Measurements from ENCODE around the gene ARHGEF33. TPM values are rescaled to one million over a fixed set of nuclear protein-coding genes. Genes with fewer than 3 reads are reported as not detected.

Gene ARHGEF33
- polyA plus RNA-seq, 1 donor from 2014 or later, result 1.5 TPM

DNA sequence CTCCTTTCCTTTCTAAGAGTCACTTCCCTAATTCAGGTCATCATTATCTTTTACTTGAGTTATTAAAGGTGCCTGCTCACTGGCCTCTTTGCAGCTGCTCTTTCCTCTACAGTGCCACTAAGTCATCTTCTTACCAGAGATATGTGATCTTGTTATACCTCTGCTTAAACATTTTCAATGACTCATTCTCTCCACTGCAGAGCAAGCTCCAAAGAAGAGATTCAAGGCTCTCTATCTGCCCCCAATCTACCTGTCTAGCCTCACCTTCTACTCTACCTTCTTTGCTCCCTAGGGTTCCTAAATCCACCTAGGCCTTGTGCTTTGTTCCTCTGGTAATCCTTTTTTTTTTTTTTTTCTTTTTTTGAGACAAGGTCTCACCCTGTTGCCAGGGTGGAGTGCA is 3.1 kb downstream of the ARHGEF33 start:
- Histone ChIP-seq H3K4me3 (ENCODE audit: low read length) (no peak overlapping the region), H2AFZ (ENCODE audit: low read depth, low read length) (no peak overlapping the region), H3K79me2 (replicated peaks; ENCODE audit: insufficient read depth, low read length) (no peaks in the 10 kb centered on the region), H3K27ac (ENCODE audit: low read length) (no peak overlapping the region), H3K9ac (ENCODE audit: low read length) (no peak overlapping the region), H3K27me3 (ENCODE audit: insufficient read depth, low read depth, low read length) (no peaks in the 10 kb centered on the region), H3K9me3 (ENCODE audit: low read length) (no peaks in the 10 kb centered on the region), H3F3A (ENCODE audit: insufficient read depth, low read length, poor library complexity, severe bottlenecking) (no peaks in the 10 kb centered on the region), H3K36me3 (ENCODE audit: insufficient read depth, low read length) (no peaks in the 10 kb centered on the region), H4K20me1 (ENCODE audit: insufficient read depth) (no peaks in the 10 kb centered on the region), H3K4me2 (ENCODE audit: low read length) (no peak overlapping the region), H3K9me2 (ENCODE audit: insufficient read depth, low read length) (no peaks in the 10 kb centered on the region)
- TF ChIP-seq MXI1 (conservative IDR thresholded peaks at IDR 0.05; ENCODE audit: poor library complexity, severe bottlenecking) (no peak), RAD21 (conservative IDR thresholded peaks at IDR 0.05) (no peak), SMC3 (conservative IDR thresholded peaks at IDR 0.05; ENCODE audit: poor library complexity) (no peak), CTCF (IDR thresholded peaks at IDR 0.05; ENCODE audit: poor library complexity, severe bottlenecking) (no peak), REST (IDR thresholded peaks at IDR 0.05; ENCODE audit: borderline replicate concordance) (no peak), EZH2 (IDR thresholded peaks at IDR 0.05; ENCODE audit: borderline replicate concordance, insufficient read depth, low read length, poor library complexity, severe bottlenecking) (no peak), TAF1 (IDR thresholded peaks at IDR 0.05; ENCODE audit: low read depth) (no peak), EP300 (conservative IDR thresholded peaks at IDR 0.05; ENCODE audit: poor library complexity, severe bottlenecking) (no peak), POLR2AphosphoS5 (IDR thresholded peaks at IDR 0.05) (no peak)

- Histone ChIP-seq H2AFZ (ENCODE audit: low read depth, low read length) (no peak overlapping the region), H3K27me3 (ENCODE audit: insufficient read depth, low read depth, low read length) (no peaks in the 10 kb centered on the region), H3K9me2 (ENCODE audit: insufficient read depth, low read length) (no peaks in the 10 kb centered on the region), H3K79me2 (replicated peaks; ENCODE audit: insufficient read depth, low read length) (no peaks in the 10 kb centered on the region), H3F3A (ENCODE audit: insufficient read depth, low read length, poor library complexity, severe bottlenecking) (no peaks in the 10 kb centered on the region), H3K36me3 (ENCODE audit: insufficient read depth, low read length) (no peaks in the 10 kb centered on the region), H3K27ac (ENCODE audit: low read length) (no peak overlapping the region), H3K4me3 (ENCODE audit: low read length) (no peak overlapping the region), H3K4me2 (ENCODE audit: low read length) (no peak overlapping the region), H4K20me1 (ENCODE audit: insufficient read depth) (no peaks in the 10 kb centered on the region), H3K9ac (ENCODE audit: low read length) (no peak overlapping the region), H3K9me3 (ENCODE audit: low read length) (no peaks in the 10 kb centered on the region)
- TF ChIP-seq POLR2AphosphoS5 (IDR thresholded peaks at IDR 0.05), result no peak
- no peak for TF ChIP-seq RAD21 (conservative IDR thresholded peaks at IDR 0.05)
- TF ChIP-seq MXI1 (conservative IDR thresholded peaks at IDR 0.05; ENCODE audit: poor library complexity, severe bottlenecking), result no peak
- TF ChIP-seq EZH2 (IDR thresholded peaks at IDR 0.05; ENCODE audit: borderline replicate concordance, insufficient read depth, low read length, poor library complexity, severe bottlenecking), result no peak
- no peak for TF ChIP-seq REST (IDR thresholded peaks at IDR 0.05; ENCODE audit: borderline replicate concordance)
- TF ChIP-seq EP300 (conservative IDR thresholded peaks at IDR 0.05; ENCODE audit: poor library complexity, severe bottlenecking), result no peak
- TF ChIP-seq SMC3 (conservative IDR thresholded peaks at IDR 0.05; ENCODE audit: poor library complexity), result no peak
- no peak for TF ChIP-seq TAF1 (IDR thresholded peaks at IDR 0.05; ENCODE audit: low read depth)
- TF ChIP-seq CTCF (IDR thresholded peaks at IDR 0.05; ENCODE audit: poor library complexity, severe bottlenecking), result no peak
Measured at GRCh38 chr2:38898256-38898655, 8.6 kb downstream of the ARHGEF33 start.
